GM10248 (cell line): ENCODE data around the gene CLK1.

ENCODE experiments used
- CTCF ChIA-PET: fragments of 300-600 bp; sonication (Branson Sonifier 250); formaldehyde crosslinking; extraction: SDS; loops from one replicate; lab custom pipeline; 2021; ENCODE audit warnings: antibody characterized with exemption; lab: Yijun Ruan, JAX
- POLR2A ChIA-PET: fragments of 350-650 bp; sonication (Branson Sonifier 250); formaldehyde crosslinking; extraction: SDS; loops from one replicate; lab custom pipeline; 2020; ENCODE audit warnings: antibody characterized with exemption; lab: Yijun Ruan, JAX
- DNase-seq: peaks from one replicate; pipeline ENCODE4 v3.0.0; 2012; ENCODE audit errors: extremely low spot score
- CTCF ChIP-seq: IDR thresholded peaks from 2 replicates; pipeline ENCODE4 v1.5.1; 2012; ENCODE audit warnings: mild to moderate bottlenecking, low read depth; ENCODE audit errors: extremely low read depth, missing control alignments, control extremely low read depth

Gene CLK1

DNA sequence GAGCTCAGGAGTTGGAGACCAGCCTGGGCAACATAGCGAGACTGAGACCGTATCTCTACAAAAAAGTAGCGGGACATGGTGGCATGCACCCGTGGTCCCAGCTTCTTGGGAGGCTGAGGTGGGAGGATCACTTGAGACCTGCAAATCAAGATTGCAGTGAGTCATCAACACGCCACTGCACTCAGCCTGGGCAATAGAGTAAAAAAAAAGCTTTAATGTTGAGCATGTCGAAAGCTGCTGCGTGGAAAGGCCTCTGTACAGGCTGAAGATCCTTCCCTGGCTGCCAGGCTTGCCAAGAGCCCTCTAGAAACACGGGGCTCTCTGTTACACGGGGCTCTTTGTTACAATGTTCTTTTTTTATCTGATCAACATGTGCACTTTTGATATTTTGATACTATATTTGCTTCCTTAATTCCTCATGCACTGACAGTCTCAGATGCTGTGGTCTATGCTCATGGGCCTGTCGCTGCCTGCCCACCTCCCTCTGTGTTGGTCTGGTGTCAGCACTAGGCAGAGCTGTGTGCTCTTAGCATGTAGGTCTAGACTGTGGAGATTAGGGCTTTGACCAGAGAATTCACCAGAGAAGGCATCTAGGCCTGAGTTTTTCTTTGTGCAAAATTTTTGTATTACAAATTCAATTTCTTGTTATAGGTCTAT, 18.7 kb downstream of the CLK1 start:
- DNase-seq: no peak
- TF ChIP-seq CTCF: no peak
- POLR2A ChIA-PET: interaction anchor here (0.7 to 3.9 kb wide), 5 partner anchors 10 to 291 kb away, joined by 3 to 30 read pairs (median 7); partner anchors contain the start of gene CLK1
- CTCF ChIA-PET: interaction anchor here (0.9 to 3.3 kb wide), 4 partner anchors 12 to 26 kb away, joined by 3 to 17 read pairs (median 4); no protein-coding TSS in a partner anchor

DNA sequence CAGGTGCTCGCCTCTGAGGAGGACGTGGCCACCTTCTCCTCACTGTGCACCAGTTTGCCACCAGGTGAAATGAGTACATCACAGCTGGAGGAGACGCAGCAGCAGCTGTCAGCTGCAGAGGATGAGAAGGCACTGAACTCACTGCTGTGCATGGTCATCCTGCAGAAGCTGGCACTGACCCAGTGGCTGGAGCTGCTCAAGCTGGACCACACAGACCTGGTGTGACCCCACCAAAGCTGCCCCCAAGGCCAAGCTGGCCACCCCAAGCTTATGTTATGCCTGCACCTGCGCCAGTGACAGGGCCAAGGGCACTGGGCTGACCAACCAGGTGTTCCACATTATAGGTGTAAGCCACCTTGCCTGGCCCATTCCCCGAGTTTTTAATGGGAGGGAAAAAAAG, 19.3 kb downstream of the CLK1 start:
- no peak for DNase-seq
- ChIA-PET POLR2A (interaction anchor here (1.3 to 3.9 kb wide), 4 partner anchors 10 to 19 kb away, joined by 5 to 30 read pairs (median 8); partner anchors contain the start of gene CLK1), CTCF (interaction anchor here (0.9 to 3.3 kb wide), 4 partner anchors 12 to 26 kb away, joined by 3 to 17 read pairs (median 4); no protein-coding TSS in a partner anchor)
- TF ChIP-seq CTCF: no peak

- DNase-seq: no peak
- ChIA-PET POLR2A (interaction anchor here (1.3 to 3.9 kb wide), 4 partner anchors 11 to 20 kb away, joined by 5 to 30 read pairs (median 8); partner anchors contain the start of gene CLK1), CTCF (interaction anchor here (1.7 to 3.3 kb wide), 3 partner anchors 12 to 17 kb away, joined by 3 to 17 read pairs (median 7); no protein-coding TSS in a partner anchor)
- no peak for TF ChIP-seq CTCF
Observed at GRCh38 chr2:200843993-200844948, 20.2 kb downstream of the CLK1 start.

GRCh38 chr2:200839513-200839912, 24.9 kb downstream of the CLK1 start:
- no peak for TF ChIP-seq CTCF
- POLR2A ChIA-PET: interaction anchor here (1.2 kb wide), 1 partner anchor 10 kb away, joined by 5 read pairs; no protein-coding TSS in a partner anchor
- CTCF ChIA-PET: interaction anchor here (1.6 kb wide), 1 partner anchor 10 kb away, joined by 4 read pairs; no protein-coding TSS in a partner anchor
- no peak for DNase-seq

- DNase-seq: no peak
- POLR2A ChIA-PET: no interaction called here
- no peak for TF ChIP-seq CTCF
- CTCF ChIA-PET: no interaction called here
Observed at GRCh38 chr2:200834701-200835100, 29.8 kb downstream of the CLK1 start.

DNA sequence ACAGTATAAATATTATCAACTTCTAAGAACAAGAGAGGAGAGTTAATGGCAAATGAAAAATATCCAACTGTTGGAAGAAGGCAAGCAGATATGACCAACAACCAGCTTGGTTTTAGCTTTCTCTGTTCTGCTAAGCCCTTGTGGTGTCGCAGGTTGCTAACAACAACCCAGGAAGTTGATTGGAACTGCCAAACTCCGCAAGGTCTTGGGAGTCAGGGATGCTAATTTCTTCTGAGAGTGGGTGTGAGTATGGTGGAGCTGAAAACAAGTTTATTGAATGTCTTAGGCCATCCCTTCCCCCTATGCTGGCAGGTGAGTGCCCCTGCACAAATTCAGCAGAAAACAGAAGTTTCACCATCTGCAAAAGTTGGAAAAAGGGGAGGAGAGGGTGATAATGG, 35.2 kb downstream of the CLK1 start:
- ChIA-PET CTCF (interaction anchor here (2.4 kb wide), 1 partner anchor 11 kb away, joined by 19 read pairs; no protein-coding TSS in a partner anchor), POLR2A (interaction anchor here (0.7 to 2.3 kb wide), 2 partner anchors 16 to 280 kb away, joined by 3 to 7 read pairs; no protein-coding TSS in a partner anchor)
- DNase-seq: no peak
- TF ChIP-seq CTCF: no peak
